Lower lobe of right lung (tissue), 2 donors: ENCODE results near the gene ARMS2. TPM values are rescaled to one million over a fixed set of nuclear protein-coding genes. Genes with fewer than 3 reads are reported as not detected.

Source experiments
- ATAC-seq, 2 donors: fragments of 200-7000 bp; cut with Tn5 transposase; one replicate each; pipeline ENCODE4 v1.9.1; 2020 to 2022; ENCODE audit warnings: mild to moderate bottlenecking in 2 of 2, moderate library complexity in 2 of 2
- DNase-seq: peaks from one replicate; pipeline ENCODE4 v3.0.0-alpha.2; 2020
- H3K27ac ChIP-seq: fragments of 200-600 bp; one replicate; pipeline ENCODE4 v1.8.0; 2022
- H3K27me3 ChIP-seq: fragments of 200-600 bp; one replicate; pipeline ENCODE4 v1.8.0; 2022; ENCODE audit warnings: low read depth
- H3K36me3 ChIP-seq: fragments of 200-600 bp; one replicate; pipeline ENCODE4 v1.8.0; 2022; ENCODE audit warnings: mild to moderate bottlenecking
- H3K4me1 ChIP-seq: fragments of 200-600 bp; one replicate; pipeline ENCODE4 v1.8.0; 2022
- H3K4me3 ChIP-seq: fragments of 200-600 bp; one replicate; pipeline ENCODE4 v1.8.0; 2022; ENCODE audit warnings: mild to moderate bottlenecking
- H3K9me3 ChIP-seq: fragments of 200-600 bp; one replicate; pipeline ENCODE4 v1.8.0; 2022
- CTCF ChIP-seq: fragments of 200-600 bp; IDR thresholded peaks from one replicate; pipeline ENCODE4 v1.8.0; 2022; ENCODE audit warnings: antibody characterized with exemption, mild to moderate bottlenecking
- intact Hi-C: fragments of 100-400 bp; cut with DNase I; formaldehyde crosslinking; loops from one replicate; pipeline ENCODE4 v1.11.0; 2022
- total RNA-seq: library from RNA; stranded (reverse); fragmentation: NEBNext Ultra II Directional; extraction: Animal tissue kit (Norgen Biotek cat#: 25700); gene quantifications from one replicate; pipeline ENCODE4 v1.2.1, GENCODE V29; 2021
- donor health status: DM: no; HTN: yes; CAD: no; lungs with severe emphysema.

Gene ARMS2
- total RNA-seq, 1 donor from 2014 or later, result not detected

GRCh38 chr10:122424059-122424458 is 30.4 kb upstream of the ARMS2 start:
- ATAC-seq, result peak in 1 of 2 donors; percentile 64
- peaks cover 32% of the 10 kb centered on the region for H3K36me3 ChIP-seq
- DNase-seq, result no peak
- no peaks in the 10 kb centered on the region for H3K9me3 ChIP-seq
- no peak overlapping the region for H3K27ac ChIP-seq
- H3K27me3 ChIP-seq, result no peaks in the 10 kb centered on the region
- intact Hi-C loops, result no loop called here
- TF ChIP-seq CTCF, result no peak
- H3K4me1 ChIP-seq, result peaks cover 33% of the 10 kb centered on the region
- H3K4me3 ChIP-seq, result no peak overlapping the region

- no peak for ATAC-seq
- no peaks in the 10 kb centered on the region for H3K9me3 ChIP-seq
- no peak overlapping the region for H3K4me3 ChIP-seq
- DNase-seq, result no peak
- H3K27ac ChIP-seq, result no peak overlapping the region
- TF ChIP-seq CTCF, result no peak
- peaks cover 10% of the 10 kb centered on the region for H3K4me1 ChIP-seq
- no peaks in the 10 kb centered on the region for H3K27me3 ChIP-seq
- intact Hi-C loops, result no loop called here
- peaks cover 53% of the 10 kb centered on the region for H3K36me3 ChIP-seq
These were observed 27.6 kb upstream of the ARMS2 start for GRCh38 chr10:122426829-122427228.

- no peak for ATAC-seq
- TF ChIP-seq CTCF, result no peak
These were observed 27.2 kb upstream of the ARMS2 start for GRCh38 chr10:122427280-122427679.

GRCh38 chr10:122435212-122435827 is 19.1 kb upstream of the ARMS2 start:
- Histone ChIP-seq H3K27me3 (no peaks in the 10 kb centered on the region), H3K9me3 (no peaks in the 10 kb centered on the region), H3K36me3 (peaks cover 20% of the 10 kb centered on the region), H3K4me3 (no peak overlapping the region), H3K27ac (no peak overlapping the region), H3K4me1 (no peaks in the 10 kb centered on the region)
- TF ChIP-seq CTCF, result peak; percentile 66
- ATAC-seq (peak in 1 of 2 donors; percentile 64), DNase-seq (no peak)
- intact Hi-C loops, result loop anchor here (5.0 kb wide), 1 partner anchor 93 kb away; no protein-coding TSS in a partner anchor

More at GRCh38 chr10:122427280-122427679, 27.2 kb upstream of the ARMS2 start:
- no peak for DNase-seq
- H3K4me1 ChIP-seq, result peaks cover 6% of the 10 kb centered on the region
- peaks cover 53% of the 10 kb centered on the region for H3K36me3 ChIP-seq
- H3K9me3 ChIP-seq, result no peaks in the 10 kb centered on the region
- no peak overlapping the region for H3K27ac ChIP-seq
- H3K27me3 ChIP-seq, result no peaks in the 10 kb centered on the region
- no peak overlapping the region for H3K4me3 ChIP-seq
- intact Hi-C loops, result no loop called here

- no peaks in the 10 kb centered on the region for H3K4me1 ChIP-seq
- H3K9me3 ChIP-seq, result no peaks in the 10 kb centered on the region
- no peak for ATAC-seq
- H3K27ac ChIP-seq, result no peak overlapping the region
- no peak for TF ChIP-seq CTCF
- H3K36me3 ChIP-seq, result no peaks in the 10 kb centered on the region
- H3K27me3 ChIP-seq, result no peaks in the 10 kb centered on the region
- intact Hi-C loops, result no loop called here
- DNase-seq, result no peak
- H3K4me3 ChIP-seq, result no peak overlapping the region
These were observed 12.5 kb upstream of the ARMS2 start for GRCh38 chr10:122441961-122442360.
